ENCODE results near the gene SUPT5H. TPM values are rescaled to one million over a fixed set of nuclear protein-coding genes. Genes with fewer than 3 reads are reported as not detected.
A peak's percentile ranks its signal among the peaks of the same experiment; 100 is the strongest.
"Not testable (repeated sequence)": the region's sequence is repeated elsewhere in the genome, so short reads cannot be mapped to it uniquely, and the experiment has no call there.

The SUPT5H gene
- total and polyA plus RNA-seq, 8 donors, result 93.6 to 152 (median 139) TPM

DNA sequence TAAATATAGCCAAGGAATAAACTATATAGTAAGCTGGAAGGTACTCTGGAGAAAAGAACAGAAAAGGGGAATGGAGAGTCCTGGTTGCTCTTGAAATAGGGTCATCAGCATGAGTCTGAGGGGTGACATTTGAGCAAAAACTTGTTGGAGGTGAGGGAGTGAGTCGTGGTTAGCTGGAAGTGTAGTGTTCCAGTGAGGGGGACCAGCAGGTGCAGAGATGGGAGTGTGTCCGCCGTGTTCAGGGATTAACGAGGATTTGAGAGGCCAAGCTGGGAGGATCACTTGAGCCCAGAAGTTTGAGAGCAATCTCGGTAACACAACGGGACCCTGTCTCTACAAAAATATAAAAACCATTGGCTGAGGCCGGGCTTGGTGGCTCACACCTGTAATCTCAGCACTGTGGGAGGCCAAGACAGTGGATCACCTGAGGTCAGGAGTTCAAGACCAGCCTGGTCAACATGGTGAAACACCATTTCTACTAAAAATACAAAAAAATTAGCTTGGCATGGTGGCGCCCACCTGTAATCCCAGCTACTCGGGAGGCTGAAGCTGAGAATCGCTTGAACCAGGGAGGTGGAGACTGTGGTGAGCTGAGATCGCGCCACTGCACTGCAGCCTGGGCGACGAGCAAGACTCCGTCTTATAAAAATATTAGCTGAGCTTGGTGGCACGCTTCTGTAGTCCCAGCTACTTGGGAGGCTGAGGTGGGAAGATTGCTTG is 1.1 kb downstream of the SUPT5H start:
- intact Hi-C loops (cut with DNase I), result no loop called here
- Histone ChIP-seq H3K27me3 (no peaks in the 10 kb centered on the region), H3K4me3 (peak overlapping the region; percentile 83 to 88), H3K27ac (peak overlapping the region in 1 of 2 donors; percentile 2), H3K4me1 (peaks cover 20 to 50% of the 10 kb centered on the region in 2 donors), H3K9me3 (no peaks in the 10 kb centered on the region), H3K36me3 (peaks cover 0 to 24% of the 10 kb centered on the region in 2 donors)
- no peak for ATAC-seq
- TF ChIP-seq, protein P1, sequence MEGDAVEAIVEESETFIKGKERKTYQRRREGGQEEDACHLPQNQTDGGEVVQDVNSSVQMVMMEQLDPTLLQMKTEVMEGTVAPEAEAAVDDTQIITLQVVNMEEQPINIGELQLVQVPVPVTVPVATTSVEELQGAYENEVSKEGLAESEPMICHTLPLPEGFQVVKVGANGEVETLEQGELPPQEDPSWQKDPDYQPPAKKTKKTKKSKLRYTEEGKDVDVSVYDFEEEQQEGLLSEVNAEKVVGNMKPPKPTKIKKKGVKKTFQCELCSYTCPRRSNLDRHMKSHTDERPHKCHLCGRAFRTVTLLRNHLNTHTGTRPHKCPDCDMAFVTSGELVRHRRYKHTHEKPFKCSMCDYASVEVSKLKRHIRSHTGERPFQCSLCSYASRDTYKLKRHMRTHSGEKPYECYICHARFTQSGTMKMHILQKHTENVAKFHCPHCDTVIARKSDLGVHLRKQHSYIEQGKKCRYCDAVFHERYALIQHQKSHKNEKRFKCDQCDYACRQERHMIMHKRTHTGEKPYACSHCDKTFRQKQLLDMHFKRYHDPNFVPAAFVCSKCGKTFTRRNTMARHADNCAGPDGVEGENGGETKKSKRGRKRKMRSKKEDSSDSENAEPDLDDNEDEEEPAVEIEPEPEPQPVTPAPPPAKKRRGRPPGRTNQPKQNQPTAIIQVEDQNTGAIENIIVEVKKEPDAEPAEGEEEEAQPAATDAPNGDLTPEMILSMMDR (IDR thresholded peaks at IDR 0.05), result no peak
- no peak for DNase-seq

DNA sequence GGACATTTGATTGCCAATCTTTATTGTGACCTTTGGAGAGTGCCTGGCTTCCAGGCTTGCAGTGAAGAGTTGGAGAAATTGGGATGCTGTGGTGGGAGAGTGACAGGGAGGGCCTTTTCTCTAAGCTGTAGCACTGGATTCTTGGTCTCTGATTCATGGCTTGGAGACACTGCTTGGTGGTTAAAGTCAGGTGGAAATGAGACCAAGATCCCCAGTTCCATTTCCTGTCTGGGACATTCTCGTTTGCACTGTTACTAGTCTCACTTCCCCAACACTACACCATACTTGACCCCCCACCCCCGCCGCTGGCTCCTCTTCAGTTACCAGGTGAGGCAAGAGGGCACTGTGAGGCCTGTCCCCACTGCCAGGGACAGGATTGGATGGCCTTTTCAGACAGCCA is 2.9 kb downstream of the SUPT5H start:
- no peak overlapping the region for H3K4me3 ChIP-seq
- H3K27me3 ChIP-seq, result no peaks in the 10 kb centered on the region
- H3K4me1 ChIP-seq, result peaks cover 20 to 50% of the 10 kb centered on the region in 2 donors
- no peak overlapping the region for H3K27ac ChIP-seq
- H3K9me3 ChIP-seq, result no peaks in the 10 kb centered on the region
- TF ChIP-seq, protein P1 (IDR thresholded peaks at IDR 0.05), result no peak
- ATAC-seq (no peak), DNase-seq (no peak)
- H3K36me3 ChIP-seq, result peaks cover 0 to 39% of the 10 kb centered on the region in 2 donors
- intact Hi-C loops (cut with DNase I), result no loop called here

DNA sequence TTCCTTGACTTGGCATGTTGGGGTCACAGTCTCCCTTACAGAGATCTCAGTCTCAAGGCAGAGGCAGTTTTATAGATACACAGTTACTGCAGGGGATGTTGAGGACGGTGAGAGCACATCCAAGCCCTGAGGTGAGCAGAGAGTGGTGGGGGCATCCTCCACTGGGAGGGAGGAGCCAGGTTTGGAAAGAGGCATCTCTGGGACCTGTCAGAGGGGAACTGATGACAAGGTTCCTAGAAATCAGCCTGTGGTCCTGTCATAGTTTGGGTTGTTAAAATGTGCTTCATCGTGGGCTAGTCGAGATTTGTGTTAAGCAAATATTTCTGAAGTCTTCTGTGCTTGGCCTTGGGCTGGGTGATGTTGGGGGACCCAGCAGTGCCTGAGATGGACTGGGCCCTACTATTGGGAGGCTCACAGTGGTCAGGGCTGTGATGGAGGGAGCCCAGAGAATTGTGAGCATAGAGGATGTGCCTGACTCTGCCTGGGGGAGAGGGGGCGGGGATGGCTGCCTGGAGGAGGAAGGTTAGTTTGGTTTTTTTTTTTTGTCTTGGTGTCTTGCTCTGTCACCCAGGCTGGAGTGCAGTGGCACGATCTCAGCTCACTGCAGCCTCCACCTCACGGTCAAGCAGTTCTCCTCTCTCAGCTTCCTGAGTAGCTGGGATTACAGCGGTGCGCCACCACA is 3.9 kb downstream of the SUPT5H start:
- Histone ChIP-seq H3K36me3 (peaks cover 3 to 49% of the 10 kb centered on the region in 2 donors), H3K9me3 (no peaks in the 10 kb centered on the region), H3K4me1 (peaks cover 20 to 48% of the 10 kb centered on the region in 2 donors), H3K4me3 (no peak overlapping the region), H3K27me3 (no peaks in the 10 kb centered on the region), H3K27ac (no peak overlapping the region)
- ATAC-seq (no peak), DNase-seq (no peak)
- TF ChIP-seq, protein P1 (IDR thresholded peaks at IDR 0.05), result no peak
- intact Hi-C loops (cut with DNase I), result no loop called here

DNA sequence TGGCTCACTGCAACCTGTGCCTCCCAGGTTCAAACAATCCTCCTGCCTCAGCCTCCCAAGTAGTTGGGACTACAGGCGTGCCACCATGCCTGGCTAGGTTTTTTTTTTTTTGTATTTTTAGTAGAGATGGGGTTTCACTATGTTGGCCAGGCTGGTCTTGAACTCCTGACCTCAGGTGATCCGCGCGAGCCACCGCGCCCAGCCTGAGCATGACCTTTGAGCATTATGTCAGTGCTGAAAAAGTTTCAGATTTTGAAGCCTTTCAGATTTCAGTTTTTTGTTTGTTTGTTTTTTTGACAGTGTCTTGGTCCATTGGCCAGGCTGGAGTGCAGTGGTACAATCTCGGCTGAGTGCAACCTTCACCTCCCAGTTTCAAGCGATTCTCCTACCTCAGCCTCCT is 5.9 kb downstream of the SUPT5H start:
- Histone ChIP-seq H3K36me3 (peaks cover 7 to 64% of the 10 kb centered on the region in 2 donors), H3K4me1 (peaks cover 17 to 40% of the 10 kb centered on the region in 2 donors)
- H3K27ac ChIP-seq; H3K9me3 ChIP-seq; intact Hi-C loops (cut with DNase I); DNase-seq; ATAC-seq; H3K4me3 ChIP-seq; H3K27me3 ChIP-seq: not testable (repeated sequence)

DNA sequence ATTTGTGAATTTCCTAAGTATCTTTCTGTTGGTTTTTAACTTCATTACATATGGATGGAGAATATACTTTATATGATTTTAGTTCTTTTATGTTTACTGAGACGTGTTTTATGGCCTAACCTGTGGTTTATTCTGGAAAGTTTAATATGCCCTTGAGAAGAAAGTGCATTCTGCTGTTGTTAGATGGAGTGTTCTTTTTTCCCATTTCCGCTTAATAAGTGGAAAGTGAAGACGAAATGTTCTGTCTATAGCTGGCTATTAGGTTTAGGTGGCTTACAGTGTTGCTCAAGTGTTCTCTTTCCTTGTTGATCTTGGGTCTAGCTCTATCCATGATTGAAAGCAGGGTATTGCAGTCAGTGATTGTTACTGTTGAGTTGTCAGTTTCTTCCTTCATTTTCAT is 18.0 kb downstream of the SUPT5H start:
- Histone ChIP-seq H3K27me3 (no peaks in the 10 kb centered on the region), H3K27ac (no peak overlapping the region), H3K9me3 (no peaks in the 10 kb centered on the region), H3K36me3 (peaks cover 0 to 98% of the 10 kb centered on the region in 2 donors), H3K4me3 (no peak overlapping the region), H3K4me1 (no peaks in the 10 kb centered on the region)
- ATAC-seq (no peak), DNase-seq (no peak)
- intact Hi-C loops (cut with DNase I), result no loop called here
- TF ChIP-seq, protein P1 (IDR thresholded peaks at IDR 0.05), result no peak

Measured in left lung (tissue), 10 donors.